Smooth muscle cell (in vitro differentiated cells): ENCODE measurements around the gene AGBL4. TPM values are rescaled to one million over a fixed set of nuclear protein-coding genes. Genes with fewer than 3 reads are reported as not detected.

Experiments used
- DNase-seq: peaks from one replicate; lab custom pipeline; 2025; ENCODE audit not compliant: unreplicated experiment; lab: John Stamatoyannopoulos, UW
- H2AFZ ChIP-seq: fragments of 200-600 bp; sonication (generic); 2 replicates; pipeline ENCODE4 v1.6.0; 2016; ENCODE audit warnings: antibody characterized with exemption, low read depth, mild to moderate bottlenecking
- H3F3A ChIP-seq: fragments of 200-600 bp; sonication (generic); 2 replicates; pipeline ENCODE4 v1.6.0; 2017; ENCODE audit warnings: antibody characterized with exemption, low read depth
- H3K27ac ChIP-seq: fragments of 200-600 bp; sonication (generic); 2 replicates; pipeline ENCODE4 v1.5.1; 2016; ENCODE audit warnings: low read depth, mild to moderate bottlenecking
- H3K27me3 ChIP-seq: fragments of 200-600 bp; sonication (generic); 2 replicates; pipeline ENCODE4 v1.6.1; 2016; ENCODE audit warnings: low read depth, mild to moderate bottlenecking
- H3K36me3 ChIP-seq: fragments of 200-600 bp; sonication (generic); 2 replicates; pipeline ENCODE4 v1.5.1; 2016; ENCODE audit warnings: low read depth
- H3K4me1 ChIP-seq: fragments of 200-600 bp; sonication (generic); 2 replicates; pipeline ENCODE4 v1.5.1; 2016; ENCODE audit warnings: low read depth
- H3K4me2 ChIP-seq: fragments of 200-600 bp; sonication (generic); 2 replicates; pipeline ENCODE4 v1.6.0; 2016; ENCODE audit warnings: mild to moderate bottlenecking
- H3K4me3 ChIP-seq: fragments of 200-600 bp; sonication (generic); 2 replicates; pipeline ENCODE4 v1.5.1; 2016; ENCODE audit warnings: mild to moderate bottlenecking
- H3K79me2 ChIP-seq: fragments of 200-600 bp; sonication (generic); 2 replicates; pipeline ENCODE4 v1.6.0; 2016; ENCODE audit warnings: low read depth, mild to moderate bottlenecking
- H3K9ac ChIP-seq: fragments of 200-600 bp; sonication (generic); 2 replicates; pipeline ENCODE4 v1.6.0; 2016; ENCODE audit warnings: low read depth
- H3K9me3 ChIP-seq: fragments of 200-600 bp; sonication (generic); replicated peaks from 2 replicates; pipeline ENCODE4 v1.5.1; 2016; ENCODE audit warnings: low read depth
- H4K20me1 ChIP-seq: fragments of 200-600 bp; sonication (generic); 2 replicates; pipeline ENCODE4 v1.6.0; 2016; ENCODE audit warnings: low read depth
- WGBS: methylation state at CpG from one replicate; pipeline ENCODE4 v1.1.7; 2016; ENCODE audit warnings: low lambda C conversion rate; 5-methylcytosine and 5-hydroxymethylcytosine counted together
- polyA plus RNA-seq: library from polyadenylated mRNA; unstranded; fragments of >200 nt; fragmentation: Nextera tagmentation; extraction: Ambion mirVana; gene quantifications from 2 replicates; pipeline ENCODE4 v1.2.1, GENCODE V29; 2016
- total RNA-seq: library from RNA; depleted of rRNA; stranded (reverse); fragments of >200 nt; gene quantifications from 2 replicates; pipeline ENCODE4 v1.2.3, GENCODE V29; 2014
- TF ChIP-seq, protein P1 (sequence below): fragments of 200-600 bp; sonication (generic); IDR thresholded peaks from 2 replicates; pipeline ENCODE4 v1.5.1; 2017; ENCODE audit warnings: borderline replicate concordance, mild to moderate bottlenecking, antibody characterized with exemption; ENCODE audit not compliant: insufficient read depth, poor library complexity, severe bottlenecking

AGBL4 gene
- total and polyA plus RNA-seq, 2 experiments from 2014 or later: 0.29 TPM; not detected in 1

DNA sequence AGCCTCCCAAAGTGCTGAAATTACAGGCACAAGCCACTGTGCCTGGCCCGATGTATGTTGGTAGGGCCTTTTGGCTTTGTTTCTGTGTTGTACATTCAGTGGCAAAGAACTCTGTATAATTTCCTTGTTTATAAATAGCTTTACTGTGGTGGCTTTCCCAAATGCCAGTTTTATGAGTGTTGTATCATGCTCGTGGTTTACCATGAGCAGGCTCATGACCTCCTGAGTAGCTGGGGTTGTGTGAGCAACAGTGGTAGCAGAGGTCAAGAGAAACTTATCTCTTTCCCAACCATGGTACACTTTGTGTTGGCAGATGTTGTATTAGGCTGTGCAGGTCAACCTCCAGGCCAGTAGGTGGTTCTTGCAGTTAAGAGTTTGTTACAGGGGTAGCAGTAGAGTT lies 826.7 kb downstream of the AGBL4 start:
- Histone ChIP-seq H3K4me1 (no peaks in the 10 kb centered on the region), H3K4me2 (no peak overlapping the region), H3K4me3 (no peak overlapping the region), H3K36me3 (no peaks in the 10 kb centered on the region), H3K79me2 (no peaks in the 10 kb centered on the region), H4K20me1 (no peaks in the 10 kb centered on the region), H3K27me3 (no peaks in the 10 kb centered on the region), H3K9me3 (peaks cover 11% of the 10 kb centered on the region), H3F3A (no peaks in the 10 kb centered on the region), H3K9ac (no peak overlapping the region), H3K27ac (no peak overlapping the region), H2AFZ (no peak overlapping the region)
- no peak for DNase-seq
- TF ChIP-seq, protein P1, sequence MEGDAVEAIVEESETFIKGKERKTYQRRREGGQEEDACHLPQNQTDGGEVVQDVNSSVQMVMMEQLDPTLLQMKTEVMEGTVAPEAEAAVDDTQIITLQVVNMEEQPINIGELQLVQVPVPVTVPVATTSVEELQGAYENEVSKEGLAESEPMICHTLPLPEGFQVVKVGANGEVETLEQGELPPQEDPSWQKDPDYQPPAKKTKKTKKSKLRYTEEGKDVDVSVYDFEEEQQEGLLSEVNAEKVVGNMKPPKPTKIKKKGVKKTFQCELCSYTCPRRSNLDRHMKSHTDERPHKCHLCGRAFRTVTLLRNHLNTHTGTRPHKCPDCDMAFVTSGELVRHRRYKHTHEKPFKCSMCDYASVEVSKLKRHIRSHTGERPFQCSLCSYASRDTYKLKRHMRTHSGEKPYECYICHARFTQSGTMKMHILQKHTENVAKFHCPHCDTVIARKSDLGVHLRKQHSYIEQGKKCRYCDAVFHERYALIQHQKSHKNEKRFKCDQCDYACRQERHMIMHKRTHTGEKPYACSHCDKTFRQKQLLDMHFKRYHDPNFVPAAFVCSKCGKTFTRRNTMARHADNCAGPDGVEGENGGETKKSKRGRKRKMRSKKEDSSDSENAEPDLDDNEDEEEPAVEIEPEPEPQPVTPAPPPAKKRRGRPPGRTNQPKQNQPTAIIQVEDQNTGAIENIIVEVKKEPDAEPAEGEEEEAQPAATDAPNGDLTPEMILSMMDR: no peak
- WGBS: 65% methylated on average over 2 of the region's 2 CpGs

DNA sequence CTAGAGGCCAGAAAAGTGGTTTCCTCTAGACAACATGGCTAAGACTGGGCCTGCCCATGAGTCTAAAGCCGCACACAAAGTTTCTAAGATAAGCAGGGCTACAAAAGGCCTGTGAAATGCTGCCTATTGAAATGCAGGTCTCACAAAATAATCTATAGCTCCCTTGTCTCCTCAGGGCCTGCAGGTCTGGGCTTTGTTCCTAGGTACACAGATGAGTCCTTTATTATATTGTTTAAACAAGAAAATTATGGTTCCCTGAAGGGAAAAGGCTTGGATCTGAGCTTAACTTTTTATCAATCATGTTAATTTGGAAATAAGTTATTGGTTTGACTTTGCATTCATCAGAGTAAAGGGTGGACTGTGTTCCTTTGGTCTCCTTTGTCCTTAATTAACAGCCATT lies 833.6 kb downstream of the AGBL4 start:
- Histone ChIP-seq H3K4me2 (no peak overlapping the region), H3K27me3 (no peaks in the 10 kb centered on the region), H4K20me1 (no peaks in the 10 kb centered on the region), H3K9me3 (no peaks in the 10 kb centered on the region), H3K9ac (no peak overlapping the region), H3K4me3 (no peak overlapping the region), H3K4me1 (no peaks in the 10 kb centered on the region), H3K36me3 (no peaks in the 10 kb centered on the region), H3K27ac (no peak overlapping the region), H2AFZ (no peak overlapping the region), H3F3A (no peaks in the 10 kb centered on the region), H3K79me2 (no peaks in the 10 kb centered on the region)
- no peak for DNase-seq
- WGBS: 69% methylated on average over 1 of the region's 1 CpG
- TF ChIP-seq, protein P1: no peak

DNA sequence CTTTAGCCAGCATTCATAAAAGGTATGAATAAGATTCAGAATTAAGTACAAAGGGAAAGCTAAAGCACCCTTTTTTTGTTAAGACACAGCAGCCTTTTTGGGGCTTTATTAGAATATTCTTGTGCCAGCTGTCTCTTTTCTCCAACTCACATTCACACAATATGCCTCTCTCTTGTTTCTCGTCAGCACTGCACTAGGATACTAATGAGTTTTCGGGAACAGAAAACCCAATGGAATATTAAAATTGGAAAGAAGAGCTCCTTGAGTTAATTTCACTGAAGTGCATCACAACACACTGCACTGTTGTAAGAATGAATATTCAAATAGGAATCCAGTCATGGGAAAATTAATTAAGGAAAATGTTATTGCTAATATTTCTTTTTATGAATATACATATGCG lies 836.7 kb downstream of the AGBL4 start:
- 84% methylated on average over 3 of the region's 3 CpGs for WGBS
- peaks cover 4% of the 10 kb centered on the region for H3K9me3 ChIP-seq
- no peaks in the 10 kb centered on the region for H3K79me2 ChIP-seq
- no peak overlapping the region for H3K9ac ChIP-seq
- no peaks in the 10 kb centered on the region for H3K27me3 ChIP-seq
- TF ChIP-seq, protein P1: no peak
- no peak overlapping the region for H3K4me2 ChIP-seq
- no peaks in the 10 kb centered on the region for H3F3A ChIP-seq
- no peak overlapping the region for H3K27ac ChIP-seq
- no peaks in the 10 kb centered on the region for H3K4me1 ChIP-seq
- H4K20me1 ChIP-seq: no peaks in the 10 kb centered on the region
- no peak for DNase-seq
- no peak overlapping the region for H3K4me3 ChIP-seq
- no peaks in the 10 kb centered on the region for H3K36me3 ChIP-seq
- H2AFZ ChIP-seq: no peak overlapping the region

DNA sequence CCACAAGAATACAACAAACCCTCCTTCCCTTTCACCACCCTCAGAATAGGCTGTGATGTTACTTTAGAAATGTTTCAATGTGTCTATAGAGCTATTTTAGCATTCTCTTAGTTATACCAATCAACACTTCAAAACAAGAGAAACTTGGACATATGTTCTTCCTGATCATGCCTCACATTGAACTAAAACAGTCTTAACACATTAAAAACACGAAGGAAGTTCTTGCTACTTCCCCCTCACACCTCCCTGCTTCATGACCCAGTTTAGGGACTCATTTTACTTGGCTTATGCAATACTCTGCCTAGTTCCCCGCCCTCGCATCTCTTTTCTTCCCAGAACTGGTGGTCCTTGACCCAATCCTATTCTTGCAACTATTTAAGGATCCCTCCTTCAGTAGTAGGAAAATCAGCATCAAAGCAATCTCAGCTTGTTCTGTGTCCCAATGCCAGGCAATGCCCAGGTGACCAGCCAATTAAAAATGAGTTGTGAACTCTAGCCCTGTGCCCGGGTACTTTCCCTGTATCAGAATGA lies 838.2 kb downstream of the AGBL4 start:
- H3K4me2 ChIP-seq: no peak overlapping the region
- DNase-seq: no peak
- H3K9me3 ChIP-seq: peaks cover 4% of the 10 kb centered on the region
- TF ChIP-seq, protein P1: no peak
- no peaks in the 10 kb centered on the region for H3K79me2 ChIP-seq
- no peaks in the 10 kb centered on the region for H3K36me3 ChIP-seq
- H3K9ac ChIP-seq: no peak overlapping the region
- H3K27me3 ChIP-seq: no peaks in the 10 kb centered on the region
- no peak overlapping the region for H3K27ac ChIP-seq
- WGBS: 77% methylated on average over 4 of the region's 4 CpGs
- H3K4me1 ChIP-seq: no peaks in the 10 kb centered on the region
- no peak overlapping the region for H2AFZ ChIP-seq
- H4K20me1 ChIP-seq: no peaks in the 10 kb centered on the region
- no peaks in the 10 kb centered on the region for H3F3A ChIP-seq
- no peak overlapping the region for H3K4me3 ChIP-seq
